Measurements from ENCODE around the gene DCST2.

DNA sequence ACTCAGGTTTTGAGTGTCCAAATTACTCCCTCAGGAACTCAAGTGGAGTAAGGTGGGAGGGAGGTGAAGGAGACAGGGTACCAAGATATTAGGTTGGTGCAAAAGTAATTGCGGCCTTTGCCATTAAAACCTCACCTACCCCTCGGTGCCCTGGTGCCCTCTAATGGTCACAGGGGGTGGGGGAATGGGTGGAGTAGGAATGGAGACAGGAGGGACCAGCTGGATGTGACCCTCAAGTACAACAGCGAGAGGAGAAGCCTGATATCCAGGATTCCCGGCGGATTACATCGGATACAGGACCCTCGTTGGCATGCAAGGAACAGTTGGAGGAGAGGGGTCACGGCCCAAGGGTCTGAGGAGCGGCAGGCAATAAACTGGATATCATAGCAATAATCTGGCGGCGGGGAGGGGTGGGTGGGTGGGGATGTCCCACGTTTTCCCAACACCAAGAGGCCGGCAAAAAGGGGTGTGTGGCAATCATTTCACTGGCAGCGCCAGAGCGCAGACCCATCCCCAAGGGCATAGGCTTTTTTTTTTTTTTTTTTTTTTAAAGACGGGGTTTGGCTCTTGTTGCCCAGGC lies 35.3 kb downstream of the DCST2 start:
- no peak for TF ChIP-seq POLR2A (IDR thresholded peaks at IDR 0.05)
- no peak for TF ChIP-seq POLR2AphosphoS5 (IDR thresholded peaks at IDR 0.05)
- TF ChIP-seq, protein P1, sequence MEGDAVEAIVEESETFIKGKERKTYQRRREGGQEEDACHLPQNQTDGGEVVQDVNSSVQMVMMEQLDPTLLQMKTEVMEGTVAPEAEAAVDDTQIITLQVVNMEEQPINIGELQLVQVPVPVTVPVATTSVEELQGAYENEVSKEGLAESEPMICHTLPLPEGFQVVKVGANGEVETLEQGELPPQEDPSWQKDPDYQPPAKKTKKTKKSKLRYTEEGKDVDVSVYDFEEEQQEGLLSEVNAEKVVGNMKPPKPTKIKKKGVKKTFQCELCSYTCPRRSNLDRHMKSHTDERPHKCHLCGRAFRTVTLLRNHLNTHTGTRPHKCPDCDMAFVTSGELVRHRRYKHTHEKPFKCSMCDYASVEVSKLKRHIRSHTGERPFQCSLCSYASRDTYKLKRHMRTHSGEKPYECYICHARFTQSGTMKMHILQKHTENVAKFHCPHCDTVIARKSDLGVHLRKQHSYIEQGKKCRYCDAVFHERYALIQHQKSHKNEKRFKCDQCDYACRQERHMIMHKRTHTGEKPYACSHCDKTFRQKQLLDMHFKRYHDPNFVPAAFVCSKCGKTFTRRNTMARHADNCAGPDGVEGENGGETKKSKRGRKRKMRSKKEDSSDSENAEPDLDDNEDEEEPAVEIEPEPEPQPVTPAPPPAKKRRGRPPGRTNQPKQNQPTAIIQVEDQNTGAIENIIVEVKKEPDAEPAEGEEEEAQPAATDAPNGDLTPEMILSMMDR (IDR thresholded peaks at IDR 0.05), result no peak

Measured in sigmoid colon (tissue), 4 donors.